ENCODE data around the gene C21orf91.

The C21orf91 gene

DNA sequence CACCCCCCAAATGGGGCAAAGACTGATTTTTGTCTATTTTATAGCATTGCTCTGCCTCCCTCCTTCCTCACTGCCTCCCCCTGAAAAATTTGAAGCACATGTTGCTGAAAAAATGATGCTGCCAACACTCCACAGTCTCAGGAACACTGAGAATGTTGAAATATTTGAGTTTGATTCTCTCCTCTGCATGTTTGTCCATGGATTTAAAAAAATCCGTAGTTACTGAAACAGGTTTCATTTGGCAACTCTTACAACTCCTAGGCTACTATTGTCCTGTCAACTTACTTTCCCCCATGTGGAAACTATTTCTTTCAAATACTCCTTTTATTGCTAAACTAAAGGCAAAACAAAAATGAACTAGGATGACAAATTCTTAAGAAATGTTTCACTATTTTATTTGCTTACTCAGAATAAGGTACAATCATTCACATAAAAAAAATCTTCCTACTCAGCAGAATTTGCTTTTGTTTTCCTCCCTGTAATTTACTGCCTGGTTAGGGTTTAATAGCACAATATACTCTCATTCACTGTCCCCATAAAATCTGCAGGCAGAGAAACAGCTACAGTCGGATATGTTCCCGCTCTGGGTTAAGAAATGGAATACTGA, 50.2 kb downstream of the C21orf91 start:
- Histone ChIP-seq H3K9ac (no peak overlapping the region), H2AFZ (ENCODE audit: low read depth) (no peak overlapping the region), H3K4me2 (no peak overlapping the region), H3K27ac (no peak overlapping the region), H3K27me3 (ENCODE audit: insufficient read depth, low read depth) (no peaks in the 10 kb centered on the region), H4K20me1 (ENCODE audit: insufficient read depth) (no peaks in the 10 kb centered on the region), H3K36me3 (ENCODE audit: insufficient read depth) (no peaks in the 10 kb centered on the region), H3K4me1 (ENCODE audit: low read depth, poor library complexity, severe bottlenecking) (no peaks in the 10 kb centered on the region), H3K79me2 (ENCODE audit: insufficient read depth, low read depth) (no peaks in the 10 kb centered on the region), H3K4me3 (IDR thresholded peaks at IDR 0.05; ENCODE audit: insufficient read depth, low read depth, low read length) (no peak overlapping the region)
- TF ChIP-seq, protein P1, sequence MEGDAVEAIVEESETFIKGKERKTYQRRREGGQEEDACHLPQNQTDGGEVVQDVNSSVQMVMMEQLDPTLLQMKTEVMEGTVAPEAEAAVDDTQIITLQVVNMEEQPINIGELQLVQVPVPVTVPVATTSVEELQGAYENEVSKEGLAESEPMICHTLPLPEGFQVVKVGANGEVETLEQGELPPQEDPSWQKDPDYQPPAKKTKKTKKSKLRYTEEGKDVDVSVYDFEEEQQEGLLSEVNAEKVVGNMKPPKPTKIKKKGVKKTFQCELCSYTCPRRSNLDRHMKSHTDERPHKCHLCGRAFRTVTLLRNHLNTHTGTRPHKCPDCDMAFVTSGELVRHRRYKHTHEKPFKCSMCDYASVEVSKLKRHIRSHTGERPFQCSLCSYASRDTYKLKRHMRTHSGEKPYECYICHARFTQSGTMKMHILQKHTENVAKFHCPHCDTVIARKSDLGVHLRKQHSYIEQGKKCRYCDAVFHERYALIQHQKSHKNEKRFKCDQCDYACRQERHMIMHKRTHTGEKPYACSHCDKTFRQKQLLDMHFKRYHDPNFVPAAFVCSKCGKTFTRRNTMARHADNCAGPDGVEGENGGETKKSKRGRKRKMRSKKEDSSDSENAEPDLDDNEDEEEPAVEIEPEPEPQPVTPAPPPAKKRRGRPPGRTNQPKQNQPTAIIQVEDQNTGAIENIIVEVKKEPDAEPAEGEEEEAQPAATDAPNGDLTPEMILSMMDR (conservative IDR thresholded peaks at IDR 0.05; ENCODE audit: low read depth, low read length) = no peak

DNA sequence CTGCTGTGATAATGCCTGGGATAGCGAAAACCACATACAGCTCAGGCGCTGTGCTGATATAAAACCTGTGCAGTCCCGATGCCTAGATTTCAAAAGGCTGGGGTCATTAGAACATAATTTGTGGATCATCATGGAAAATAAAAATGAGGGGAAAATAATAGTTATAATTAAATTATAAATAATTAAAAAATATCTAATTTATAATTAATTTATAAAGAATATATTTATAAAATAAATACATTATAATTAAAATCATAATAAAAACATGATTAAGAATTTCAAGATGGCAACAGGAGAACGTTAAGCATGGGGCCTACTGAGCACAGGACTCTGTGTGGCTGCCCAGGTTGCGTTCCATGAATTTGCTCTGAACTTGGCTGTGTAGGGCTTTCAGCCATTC, 53.9 kb downstream of the C21orf91 start:
- Histone ChIP-seq H2AFZ (ENCODE audit: low read depth) (no peak overlapping the region), H3K27ac (no peak overlapping the region), H3K36me3 (ENCODE audit: insufficient read depth) (no peaks in the 10 kb centered on the region), H3K4me3 (IDR thresholded peaks at IDR 0.05; ENCODE audit: insufficient read depth, low read depth, low read length) (no peak overlapping the region), H3K27me3 (ENCODE audit: insufficient read depth, low read depth) (no peaks in the 10 kb centered on the region), H3K4me1 (ENCODE audit: low read depth, poor library complexity, severe bottlenecking) (no peaks in the 10 kb centered on the region), H3K4me2 (no peak overlapping the region), H4K20me1 (ENCODE audit: insufficient read depth) (no peaks in the 10 kb centered on the region), H3K79me2 (ENCODE audit: insufficient read depth, low read depth) (no peaks in the 10 kb centered on the region), H3K9ac (no peak overlapping the region)
- TF ChIP-seq, protein P1 (conservative IDR thresholded peaks at IDR 0.05; ENCODE audit: low read depth, low read length) = no peak

DNA sequence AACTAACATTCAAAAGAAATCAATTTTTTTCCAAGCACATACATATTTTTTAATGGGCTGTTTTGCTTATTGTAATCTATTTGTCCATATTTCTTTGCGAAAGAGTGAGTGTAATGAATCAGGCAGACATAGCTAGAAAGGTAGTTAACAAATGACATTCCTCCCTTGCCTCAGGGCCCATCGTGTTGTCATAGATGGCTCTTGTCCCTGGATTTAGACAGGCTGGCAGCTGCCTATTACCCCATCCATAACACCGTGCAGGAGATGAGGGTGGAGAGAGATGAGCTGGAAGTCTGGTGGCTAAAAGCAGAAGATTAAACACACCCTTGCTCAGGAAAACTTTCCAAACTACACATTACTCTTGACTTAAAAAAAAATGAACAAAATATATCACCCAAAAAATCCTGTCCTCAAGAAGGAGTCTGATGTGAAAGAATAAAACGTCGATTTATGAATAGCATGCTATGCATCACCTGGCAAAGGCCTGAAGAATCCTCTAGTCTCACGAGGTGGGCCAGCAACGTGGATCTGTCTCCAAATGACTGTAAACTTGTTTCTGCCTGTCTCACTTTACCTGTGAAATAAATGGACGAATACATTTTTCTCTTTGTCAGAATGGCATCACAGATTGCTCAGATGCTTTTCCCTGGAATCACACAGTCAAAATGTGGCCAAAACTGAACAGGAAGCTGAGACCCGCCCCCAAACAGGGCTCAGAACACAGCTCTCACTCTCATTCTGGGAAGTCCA, 55.7 kb downstream of the C21orf91 start:
- Histone ChIP-seq H3K36me3 (ENCODE audit: insufficient read depth) (no peaks in the 10 kb centered on the region), H3K9ac (no peak overlapping the region), H3K79me2 (ENCODE audit: insufficient read depth, low read depth) (no peaks in the 10 kb centered on the region), H3K27me3 (ENCODE audit: insufficient read depth, low read depth) (no peaks in the 10 kb centered on the region), H3K4me1 (ENCODE audit: low read depth, poor library complexity, severe bottlenecking) (no peaks in the 10 kb centered on the region), H3K4me3 (IDR thresholded peaks at IDR 0.05; ENCODE audit: insufficient read depth, low read depth, low read length) (no peak overlapping the region), H3K27ac (no peak overlapping the region), H4K20me1 (ENCODE audit: insufficient read depth) (no peaks in the 10 kb centered on the region), H2AFZ (ENCODE audit: low read depth) (no peak overlapping the region), H3K4me2 (no peak overlapping the region)
- TF ChIP-seq, protein P1 (conservative IDR thresholded peaks at IDR 0.05; ENCODE audit: low read depth, low read length) = no peak

DNA sequence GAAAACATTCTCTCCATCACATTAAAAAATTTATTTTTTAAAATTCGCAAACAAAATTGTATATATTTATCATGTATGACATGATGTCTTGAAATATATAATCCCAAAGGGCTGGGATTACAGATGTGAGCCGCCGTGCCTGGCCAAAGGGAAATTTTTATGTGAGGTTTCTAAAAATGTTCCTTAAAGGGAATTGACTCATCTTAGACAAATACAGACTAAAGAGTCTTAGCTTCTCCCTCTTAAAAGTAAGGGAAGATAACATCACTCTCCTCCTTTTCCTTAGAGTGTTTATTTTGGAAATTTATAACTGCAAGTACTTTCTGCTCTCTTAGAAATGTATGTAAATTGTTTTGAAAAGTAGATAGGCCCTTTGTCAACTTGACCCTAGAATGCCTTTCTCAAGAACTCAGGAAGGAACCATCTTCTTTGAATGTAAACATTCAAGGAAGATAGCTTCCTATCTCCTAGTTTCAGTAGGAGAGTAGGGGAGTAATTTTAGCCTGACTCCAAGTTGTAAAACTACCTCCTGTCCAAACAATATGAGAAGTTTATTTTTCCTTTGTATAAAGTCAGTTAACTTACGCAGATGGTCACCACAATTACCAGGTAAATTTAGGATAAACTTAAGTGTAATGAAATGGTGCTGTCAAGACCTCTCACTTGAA, 59.5 kb downstream of the C21orf91 start:
- no peaks in the 10 kb centered on the region for H3K36me3 ChIP-seq (ENCODE audit: insufficient read depth)
- H3K9ac ChIP-seq = no peak overlapping the region
- H2AFZ ChIP-seq (ENCODE audit: low read depth) = no peak overlapping the region
- no peak overlapping the region for H3K4me3 ChIP-seq (IDR thresholded peaks at IDR 0.05; ENCODE audit: insufficient read depth, low read depth, low read length)
- H3K79me2 ChIP-seq (ENCODE audit: insufficient read depth, low read depth) = no peaks in the 10 kb centered on the region
- TF ChIP-seq, protein P1 (conservative IDR thresholded peaks at IDR 0.05; ENCODE audit: low read depth, low read length) = no peak
- H3K4me2 ChIP-seq = no peak overlapping the region
- no peak overlapping the region for H3K27ac ChIP-seq
- no peaks in the 10 kb centered on the region for H3K27me3 ChIP-seq (ENCODE audit: insufficient read depth, low read depth)
- no peaks in the 10 kb centered on the region for H3K4me1 ChIP-seq (ENCODE audit: low read depth, poor library complexity, severe bottlenecking)
- H4K20me1 ChIP-seq (ENCODE audit: insufficient read depth) = no peaks in the 10 kb centered on the region
